Ishikawa (cell line): ENCODE results near the gene KRT26.

Experiments
- CEBPB ChIP-seq: IDR thresholded peaks from 2 replicates; pipeline ENCODE4 v1.6.1; 2012
- CREB1 ChIP-seq: IDR thresholded peaks from 2 replicates; pipeline ENCODE4 v1.6.1; 2012; ENCODE audit warnings: low read depth
- EGR1 ChIP-seq: IDR thresholded peaks from 2 replicates; pipeline ENCODE4 v1.6.1; 2012
- EP300 ChIP-seq: IDR thresholded peaks from 2 replicates; pipeline ENCODE4 v1.6.1; 2012; ENCODE audit warnings: borderline replicate concordance
- FOXM1 ChIP-seq: IDR thresholded peaks from 2 replicates; pipeline ENCODE4 v1.6.1; 2012; ENCODE audit warnings: low read depth, borderline replicate concordance
- NFIC ChIP-seq: IDR thresholded peaks from 2 replicates; pipeline ENCODE4 v1.6.1; 2012
- RAD21 ChIP-seq: IDR thresholded peaks from 2 replicates; pipeline ENCODE4 v1.6.1; 2012; ENCODE audit warnings: low read depth
- TAF1 ChIP-seq: IDR thresholded peaks from 2 replicates; pipeline ENCODE4 v1.6.1; 2012; ENCODE audit warnings: low read depth, mild to moderate bottlenecking
- TCF12 ChIP-seq: IDR thresholded peaks from 2 replicates; pipeline ENCODE4 v1.6.1; 2012; ENCODE audit warnings: low read depth
- TEAD4 ChIP-seq: IDR thresholded peaks from 2 replicates; pipeline ENCODE4 v1.6.1; 2012
- YY1 ChIP-seq: IDR thresholded peaks from 2 replicates; pipeline ENCODE4 v1.6.1; 2012; ENCODE audit warnings: low read depth
- ZBTB7A ChIP-seq: IDR thresholded peaks from 2 replicates; pipeline ENCODE4 v1.6.1; 2012; ENCODE audit warnings: low read depth
- TF ChIP-seq, protein P1 (sequence below): IDR thresholded peaks from 2 replicates; pipeline ENCODE4 v1.6.1; 2012
- TF ChIP-seq, protein P2 (sequence below): IDR thresholded peaks from 2 replicates; pipeline ENCODE4 v1.6.1; 2012; ENCODE audit warnings: low read depth, mild to moderate bottlenecking
- TF ChIP-seq, protein P3 (sequence below): IDR thresholded peaks from 2 replicates; pipeline ENCODE4 v1.6.1; 2012

Gene KRT26

DNA sequence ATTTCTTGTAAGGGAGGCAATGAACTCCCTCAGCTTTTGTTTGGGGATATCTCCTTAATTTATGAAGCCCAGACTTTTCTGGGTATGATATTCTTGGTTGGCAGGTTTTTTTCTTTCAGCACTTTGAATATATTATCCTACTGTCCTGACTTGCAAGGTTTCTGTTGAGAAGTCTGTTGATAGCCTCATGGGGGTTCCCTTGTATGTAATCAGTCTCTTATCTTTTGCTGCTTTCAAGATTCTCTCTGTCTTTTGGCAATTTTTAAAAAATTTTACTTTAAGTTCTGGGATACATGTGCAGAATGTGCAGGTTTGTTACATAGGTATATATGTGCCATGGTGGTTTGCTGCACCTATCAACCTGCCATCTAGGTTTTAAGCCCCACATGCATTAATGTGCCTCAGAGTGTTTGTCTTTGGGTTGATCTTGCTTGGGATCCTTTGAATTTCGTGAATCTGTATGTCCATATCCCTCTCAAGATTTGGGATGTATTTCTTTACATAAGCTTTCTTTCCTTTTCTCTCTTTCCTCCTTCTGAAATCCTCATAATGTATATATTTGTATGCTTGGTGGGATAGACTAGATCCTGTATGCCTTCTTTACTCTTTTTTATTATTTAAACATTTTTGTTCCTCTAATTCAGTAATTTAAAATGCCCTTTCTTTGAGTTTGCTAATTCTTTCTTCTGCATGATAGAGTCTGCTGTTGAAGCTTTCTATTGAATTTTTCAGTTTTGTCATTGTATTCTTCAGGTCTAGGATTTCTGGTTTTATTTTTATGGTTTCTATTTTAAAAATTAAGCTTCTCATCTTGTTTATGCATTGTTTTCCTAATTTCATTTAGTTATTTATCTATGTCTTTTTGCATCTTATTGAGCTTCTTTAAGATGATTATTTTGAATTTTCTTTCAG, 11.6 kb downstream of the KRT26 start:
- TF ChIP-seq EGR1 (no peak), FOXM1 (no peak), TEAD4 (no peak), CREB1 (no peak), ZBTB7A (no peak)
- TF ChIP-seq, protein P1, sequence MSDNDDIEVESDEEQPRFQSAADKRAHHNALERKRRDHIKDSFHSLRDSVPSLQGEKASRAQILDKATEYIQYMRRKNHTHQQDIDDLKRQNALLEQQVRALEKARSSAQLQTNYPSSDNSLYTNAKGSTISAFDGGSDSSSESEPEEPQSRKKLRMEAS: no peak

DNA sequence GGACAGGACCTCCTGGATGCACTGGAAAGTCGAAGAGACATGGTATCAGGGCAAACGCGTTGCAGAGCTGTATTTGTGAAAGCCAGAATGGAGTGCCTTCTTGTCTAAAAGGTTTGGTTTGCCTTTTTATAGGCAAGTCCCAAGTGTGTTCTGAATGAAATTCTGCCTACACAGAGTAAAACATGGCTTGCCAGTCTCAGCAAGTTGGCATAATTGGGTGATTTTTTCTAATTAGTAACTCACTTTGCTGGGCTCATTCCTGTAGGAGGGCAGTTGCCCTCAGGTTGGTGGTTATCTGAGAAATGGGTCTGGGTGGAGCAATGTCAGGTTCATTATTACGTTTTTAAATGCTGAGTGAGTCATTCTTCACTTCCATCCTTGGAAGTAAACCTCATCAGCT, 16.8 kb downstream of the KRT26 start, which contains the start of gene KRT25:
Gene KRT25 (minus strand): TSS at position 101 of the 400 bp plus-strand sequence. CDS start 60 bp downstream, at position 41.
- TF ChIP-seq CEBPB: no peak
- TF ChIP-seq, protein P2, sequence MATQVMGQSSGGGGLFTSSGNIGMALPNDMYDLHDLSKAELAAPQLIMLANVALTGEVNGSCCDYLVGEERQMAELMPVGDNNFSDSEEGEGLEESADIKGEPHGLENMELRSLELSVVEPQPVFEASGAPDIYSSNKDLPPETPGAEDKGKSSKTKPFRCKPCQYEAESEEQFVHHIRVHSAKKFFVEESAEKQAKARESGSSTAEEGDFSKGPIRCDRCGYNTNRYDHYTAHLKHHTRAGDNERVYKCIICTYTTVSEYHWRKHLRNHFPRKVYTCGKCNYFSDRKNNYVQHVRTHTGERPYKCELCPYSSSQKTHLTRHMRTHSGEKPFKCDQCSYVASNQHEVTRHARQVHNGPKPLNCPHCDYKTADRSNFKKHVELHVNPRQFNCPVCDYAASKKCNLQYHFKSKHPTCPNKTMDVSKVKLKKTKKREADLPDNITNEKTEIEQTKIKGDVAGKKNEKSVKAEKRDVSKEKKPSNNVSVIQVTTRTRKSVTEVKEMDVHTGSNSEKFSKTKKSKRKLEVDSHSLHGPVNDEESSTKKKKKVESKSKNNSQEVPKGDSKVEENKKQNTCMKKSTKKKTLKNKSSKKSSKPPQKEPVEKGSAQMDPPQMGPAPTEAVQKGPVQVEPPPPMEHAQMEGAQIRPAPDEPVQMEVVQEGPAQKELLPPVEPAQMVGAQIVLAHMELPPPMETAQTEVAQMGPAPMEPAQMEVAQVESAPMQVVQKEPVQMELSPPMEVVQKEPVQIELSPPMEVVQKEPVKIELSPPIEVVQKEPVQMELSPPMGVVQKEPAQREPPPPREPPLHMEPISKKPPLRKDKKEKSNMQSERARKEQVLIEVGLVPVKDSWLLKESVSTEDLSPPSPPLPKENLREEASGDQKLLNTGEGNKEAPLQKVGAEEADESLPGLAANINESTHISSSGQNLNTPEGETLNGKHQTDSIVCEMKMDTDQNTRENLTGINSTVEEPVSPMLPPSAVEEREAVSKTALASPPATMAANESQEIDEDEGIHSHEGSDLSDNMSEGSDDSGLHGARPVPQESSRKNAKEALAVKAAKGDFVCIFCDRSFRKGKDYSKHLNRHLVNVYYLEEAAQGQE: no peak
- TF ChIP-seq TAF1: no peak
- no peak for TF ChIP-seq ZBTB7A
- TF ChIP-seq RAD21: no peak
- no peak for TF ChIP-seq TEAD4
- no peak for TF ChIP-seq CREB1
- TF ChIP-seq, protein P3, sequence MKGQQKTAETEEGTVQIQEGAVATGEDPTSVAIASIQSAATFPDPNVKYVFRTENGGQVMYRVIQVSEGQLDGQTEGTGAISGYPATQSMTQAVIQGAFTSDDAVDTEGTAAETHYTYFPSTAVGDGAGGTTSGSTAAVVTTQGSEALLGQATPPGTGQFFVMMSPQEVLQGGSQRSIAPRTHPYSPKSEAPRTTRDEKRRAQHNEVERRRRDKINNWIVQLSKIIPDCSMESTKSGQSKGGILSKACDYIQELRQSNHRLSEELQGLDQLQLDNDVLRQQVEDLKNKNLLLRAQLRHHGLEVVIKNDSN: no peak
- TF ChIP-seq NFIC: no peak
- no peak for TF ChIP-seq YY1
- TF ChIP-seq, protein P1: no peak
- no peak for TF ChIP-seq TCF12

DNA sequence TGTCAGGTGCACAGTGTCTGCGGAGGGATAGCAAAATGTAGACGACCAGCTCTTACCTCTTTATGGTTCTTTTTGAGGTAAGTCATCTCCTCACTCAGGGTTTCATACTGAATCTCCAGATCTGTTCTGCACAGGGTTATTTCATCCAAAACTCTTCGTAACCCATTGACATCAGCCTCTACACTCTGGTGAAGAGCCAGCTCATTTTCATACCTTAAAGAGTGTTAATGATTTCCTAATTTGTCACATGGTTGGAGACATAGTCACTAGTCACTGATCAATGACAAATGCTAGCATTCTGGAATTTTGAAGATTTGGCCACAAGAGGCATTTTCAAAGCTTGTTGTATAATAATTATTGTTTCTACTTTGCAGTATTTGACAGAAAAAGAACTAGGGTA, 18.2 kb downstream of the KRT26 start:
- TF ChIP-seq, protein P3: no peak
- no peak for TF ChIP-seq EP300
- no peak for TF ChIP-seq YY1
- TF ChIP-seq, protein P1: no peak
- TF ChIP-seq TCF12: no peak
- TF ChIP-seq CEBPB: no peak
- TF ChIP-seq CREB1: no peak

DNA sequence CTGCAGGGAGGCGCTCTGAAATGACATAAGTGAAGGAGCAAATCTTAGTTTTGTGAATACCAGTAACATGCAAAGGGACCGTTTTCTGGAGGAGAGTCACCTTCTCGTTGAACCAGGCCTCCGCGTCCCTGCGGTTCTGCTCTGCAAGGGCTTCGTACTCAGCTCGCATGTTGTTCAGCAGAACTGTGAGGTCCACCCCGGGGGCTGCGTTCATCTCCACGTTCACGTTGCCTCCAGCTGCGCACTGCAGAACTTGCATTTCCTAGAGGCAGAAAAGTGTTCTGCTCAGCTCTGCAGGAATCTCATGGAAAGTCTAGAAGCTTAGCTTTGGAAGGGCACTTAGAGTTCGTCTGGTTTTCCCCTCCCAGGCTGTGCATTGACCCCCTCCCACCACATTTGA, 20.9 kb downstream of the KRT26 start:
- TF ChIP-seq, protein P1: no peak
- TF ChIP-seq, protein P3: no peak

DNA sequence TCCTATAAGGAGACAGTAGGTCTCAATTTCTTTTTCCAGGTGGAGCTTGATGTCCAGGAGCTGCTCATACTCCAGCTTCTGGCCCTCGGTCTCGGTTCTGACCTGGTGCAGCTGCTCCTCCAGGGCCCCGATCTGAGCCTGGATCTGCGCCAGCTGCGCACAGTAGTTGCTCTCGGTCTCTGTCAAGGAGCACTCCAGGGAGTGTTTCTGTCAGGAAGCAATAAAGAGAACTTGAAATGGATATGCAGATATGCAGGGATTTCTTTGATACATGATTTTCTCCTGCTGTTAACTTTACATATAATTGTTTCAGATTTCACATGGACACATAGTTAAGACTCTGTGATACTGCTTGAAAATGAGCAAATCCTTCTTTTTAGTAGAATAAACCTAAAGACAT, 21.6 kb downstream of the KRT26 start:
- TF ChIP-seq NFIC (no peak), TEAD4 (no peak), CREB1 (no peak), CEBPB (no peak), RAD21 (no peak), FOXM1 (no peak), ZBTB7A (no peak), YY1 (no peak), EGR1 (no peak), TAF1 (no peak), EP300 (no peak), TCF12 (no peak)
- TF ChIP-seq, protein P2: no peak
- TF ChIP-seq, protein P1: no peak
- TF ChIP-seq, protein P3: no peak
